ENCODE measurements around the gene PRLH.
A peak's percentile ranks its signal among the peaks of the same experiment; 100 is the strongest.
"Not testable (repeated sequence)": the region's sequence is repeated elsewhere in the genome, so short reads cannot be mapped to it uniquely, and the experiment has no call there.

PRLH gene

DNA sequence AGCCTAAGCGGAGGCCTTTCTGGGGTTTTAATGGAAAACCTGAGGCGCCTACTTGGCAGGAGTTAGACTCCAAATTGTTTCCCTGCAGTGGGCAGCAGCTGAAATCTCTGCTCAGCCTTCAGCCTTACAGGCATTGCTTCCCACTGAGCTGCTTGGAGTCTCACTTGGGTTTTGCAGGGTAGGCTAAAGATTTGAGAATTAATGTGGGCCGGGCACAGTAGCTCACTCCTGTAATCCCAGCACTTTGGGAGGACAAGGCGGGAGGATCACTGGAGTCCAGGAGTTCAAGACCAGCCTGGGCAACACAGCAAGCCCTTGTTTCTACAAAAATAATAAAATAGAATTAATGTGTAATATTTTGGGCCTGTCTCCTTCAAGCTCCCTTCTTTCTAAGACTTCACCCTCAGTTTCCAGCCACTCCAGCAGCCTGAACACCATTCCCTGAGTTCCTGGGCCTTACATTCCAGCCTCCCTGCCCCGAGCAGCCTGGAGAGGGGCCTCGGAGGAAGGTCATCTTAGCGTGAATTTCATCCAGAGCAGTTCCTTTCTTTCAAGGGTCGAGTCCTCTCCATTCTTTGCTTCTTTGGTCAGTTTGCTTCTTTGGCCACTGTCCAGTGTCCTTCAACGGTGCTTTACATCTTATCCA is 33.2 kb downstream of the PRLH start:
- DNase-seq (ENCODE audit: low read depth in 3 of 3, low spot score in 1 of 3), result no peak

DNA sequence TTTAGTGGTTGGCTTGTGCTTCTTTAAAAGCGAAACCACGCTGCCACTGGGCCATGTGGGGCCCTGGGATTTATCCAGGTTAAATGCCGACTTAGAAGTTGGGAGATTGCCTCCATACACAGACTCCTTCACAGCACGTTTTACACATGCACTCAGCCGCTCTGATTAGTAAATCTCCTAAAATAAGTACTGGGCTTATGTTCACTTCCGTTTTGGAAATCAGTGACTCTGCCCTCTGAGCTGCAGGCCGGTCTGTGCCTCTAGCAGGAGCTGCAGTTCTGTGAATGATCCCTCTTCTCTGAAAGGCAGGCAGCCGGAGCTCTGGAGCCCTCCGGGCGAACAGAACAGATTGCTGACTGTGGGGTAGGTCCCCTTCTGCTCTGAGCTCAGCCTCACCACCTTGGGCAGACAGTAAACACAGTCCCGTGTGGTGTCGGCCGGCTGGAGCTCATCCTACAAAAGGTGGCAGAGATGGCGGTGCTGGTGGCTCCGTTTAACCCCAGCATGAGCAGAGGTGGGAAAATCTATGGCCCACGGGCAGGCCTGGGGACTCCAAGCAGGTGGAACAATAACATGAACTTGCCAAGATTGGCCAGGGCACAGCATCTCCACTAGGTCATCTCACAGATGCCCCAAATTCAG is 34.0 kb downstream of the PRLH start:
- no peak for DNase-seq (ENCODE audit: low read depth in 3 of 3, low spot score in 1 of 3)

DNA sequence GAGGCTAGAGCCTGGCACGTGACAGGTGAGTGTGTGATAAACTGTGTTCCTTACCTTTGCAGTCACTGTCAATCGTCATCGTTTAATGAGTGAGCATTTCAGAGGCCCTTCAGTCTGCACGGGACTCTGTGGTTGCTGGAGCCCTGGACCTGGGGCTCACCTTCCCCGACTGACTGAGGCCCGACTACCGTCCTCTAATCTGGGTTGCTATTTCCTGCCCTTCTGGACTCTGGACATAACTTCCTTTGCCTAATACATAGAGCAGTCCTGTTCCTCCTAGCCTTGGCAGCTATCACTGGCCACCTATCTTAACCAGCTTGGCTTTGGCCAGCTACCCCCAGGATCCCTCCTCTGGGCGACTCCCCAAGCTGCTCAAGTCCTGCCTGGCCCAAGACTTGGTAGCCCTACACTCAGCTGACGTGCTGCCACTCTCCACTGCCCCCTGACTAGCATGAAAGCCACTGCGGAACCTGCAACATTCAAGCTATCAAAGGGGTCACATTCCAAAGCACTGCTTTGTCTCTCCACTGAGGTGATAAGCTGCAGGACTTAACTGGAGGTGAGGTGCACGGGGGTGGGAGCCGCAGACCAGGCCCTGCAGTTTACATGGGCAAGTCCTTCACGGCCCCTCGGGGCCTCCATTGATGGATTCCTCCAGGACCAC is 35.2 kb downstream of the PRLH start:
- DNase-seq (ENCODE audit: low read depth in 3 of 3, low spot score in 1 of 3), result no peak

DNA sequence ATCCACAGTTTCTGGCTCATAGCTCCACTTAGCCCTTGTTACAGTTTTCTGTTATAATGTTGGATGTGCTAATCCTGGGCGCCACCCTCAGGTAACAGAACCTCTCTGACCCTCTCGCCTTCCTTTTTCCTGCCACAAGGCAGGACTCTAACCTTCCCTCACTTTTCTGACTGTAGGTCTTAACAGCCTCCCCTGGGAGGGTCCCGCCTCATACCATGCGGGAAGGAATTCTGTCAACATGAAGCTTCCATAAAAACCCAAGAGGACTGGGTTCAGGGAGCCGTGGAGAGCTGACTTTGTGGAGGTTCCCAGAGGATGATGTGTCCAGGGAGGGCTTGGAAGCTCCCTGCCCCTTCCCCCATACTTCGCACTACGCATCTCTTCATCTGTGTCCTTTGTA is 36.0 kb downstream of the PRLH start:
- DNase-seq (ENCODE audit: low read depth in 3 of 3, low spot score in 1 of 3), result no peak

DNA sequence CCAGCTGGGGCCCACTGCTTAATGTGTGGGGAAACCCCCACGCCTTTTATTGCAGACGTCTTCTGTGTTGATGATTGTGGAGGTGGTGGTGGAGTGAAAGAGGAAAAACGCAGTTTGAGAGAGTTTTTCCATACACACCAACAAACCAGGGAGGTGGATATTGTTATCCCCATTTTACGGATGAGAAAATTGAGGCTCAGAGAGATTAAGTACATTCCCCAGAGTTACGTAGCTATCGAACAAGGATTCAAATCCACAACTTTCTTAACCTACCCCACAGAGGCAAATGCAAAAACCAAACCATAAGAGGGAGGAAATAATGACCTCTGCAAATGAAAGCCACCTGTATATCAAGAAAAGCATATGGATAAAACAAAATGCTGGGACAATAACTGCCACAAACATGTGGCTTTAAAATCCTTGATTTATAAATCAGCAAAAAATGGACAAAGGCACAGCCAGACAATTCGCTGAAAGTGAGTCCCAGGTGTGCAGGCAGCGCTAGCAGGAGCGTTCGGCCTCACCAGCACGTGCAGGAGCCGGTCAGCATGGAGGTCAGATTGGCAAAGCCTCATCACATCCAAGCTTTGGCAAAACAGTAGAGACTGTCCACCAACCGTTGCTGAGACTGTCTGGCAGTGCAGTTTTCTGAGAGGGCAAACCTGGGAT is 36.8 kb downstream of the PRLH start:
- no peak for DNase-seq (ENCODE audit: low read depth in 3 of 3, low spot score in 1 of 3)

DNA sequence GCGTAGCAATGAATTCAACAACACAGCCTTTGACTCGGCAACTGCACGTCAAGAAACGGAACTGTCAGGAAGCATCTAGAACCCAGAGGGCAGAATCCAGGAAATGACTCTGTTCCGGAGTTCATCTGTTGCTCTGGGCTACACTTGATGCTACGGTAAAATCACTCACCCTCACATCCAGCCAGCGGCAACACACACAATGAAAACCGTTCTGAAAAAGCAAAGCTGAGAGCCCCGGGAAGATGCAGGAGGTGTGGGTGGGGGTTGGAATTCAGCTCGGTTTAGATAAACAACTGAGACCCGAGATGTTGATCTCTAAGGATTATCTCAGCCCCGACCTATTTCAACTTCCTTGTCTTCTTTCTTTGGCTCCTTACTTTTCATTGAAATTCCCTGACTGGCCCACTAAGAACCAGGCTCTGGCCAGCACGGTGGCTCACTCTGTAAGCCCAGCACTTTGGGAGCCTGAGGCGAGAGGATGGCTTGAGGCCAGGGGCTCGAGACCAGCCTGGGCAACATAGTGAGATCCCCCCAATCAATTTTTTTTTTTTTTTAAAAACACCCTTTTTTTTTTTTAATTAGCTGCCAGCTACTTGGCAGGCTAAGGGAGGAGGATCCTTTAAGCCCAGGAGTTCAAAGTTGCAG is 37.5 kb downstream of the PRLH start:
- DNase-seq (ENCODE audit: low read depth in 3 of 3, low spot score in 1 of 3), result peak in 1 of 3 donors; percentile 17

DNA sequence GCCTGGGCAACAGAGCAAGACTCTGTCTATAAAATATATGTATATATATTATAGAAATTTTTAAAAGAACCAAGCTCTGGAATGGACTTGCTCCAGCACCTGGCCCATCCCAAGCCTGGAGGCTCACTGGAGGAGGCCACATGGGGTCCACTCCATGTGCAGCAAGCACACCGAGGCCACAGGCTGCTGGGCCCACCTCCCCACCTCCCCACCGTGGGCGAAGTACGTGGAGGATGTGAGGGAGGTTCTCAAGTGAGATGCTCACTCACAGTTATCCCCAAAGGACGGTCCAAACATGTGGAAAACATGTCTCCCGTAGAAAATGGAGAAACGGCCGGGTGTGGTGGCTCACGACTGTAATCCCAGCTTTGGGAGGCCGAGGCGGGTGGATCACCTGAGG is 38.0 kb downstream of the PRLH start:
- DNase-seq (ENCODE audit: low read depth in 3 of 3, low spot score in 1 of 3), result no peak

DNA sequence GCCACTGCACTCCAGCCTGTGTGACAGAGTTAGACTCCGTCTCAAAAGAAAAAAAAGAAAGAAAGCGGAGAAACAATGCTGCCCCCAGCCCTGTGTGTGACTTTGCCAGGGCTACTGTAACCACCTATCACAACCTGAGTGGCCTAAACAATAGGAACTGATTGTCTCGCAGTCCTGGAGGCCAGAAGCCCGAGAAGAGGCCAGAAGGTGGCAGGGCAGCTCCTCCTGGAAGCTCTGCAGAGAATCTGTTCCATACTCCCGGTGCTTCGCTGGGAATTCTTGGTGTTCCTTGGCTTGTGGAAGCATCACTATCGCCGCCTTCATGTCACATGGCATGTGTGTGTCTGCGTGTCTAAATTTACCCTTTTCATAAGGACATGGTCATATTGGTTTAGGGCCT is 38.6 kb downstream of the PRLH start:
- DNase-seq (ENCODE audit: low read depth in 3 of 3, low spot score in 1 of 3), result no peak

DNA sequence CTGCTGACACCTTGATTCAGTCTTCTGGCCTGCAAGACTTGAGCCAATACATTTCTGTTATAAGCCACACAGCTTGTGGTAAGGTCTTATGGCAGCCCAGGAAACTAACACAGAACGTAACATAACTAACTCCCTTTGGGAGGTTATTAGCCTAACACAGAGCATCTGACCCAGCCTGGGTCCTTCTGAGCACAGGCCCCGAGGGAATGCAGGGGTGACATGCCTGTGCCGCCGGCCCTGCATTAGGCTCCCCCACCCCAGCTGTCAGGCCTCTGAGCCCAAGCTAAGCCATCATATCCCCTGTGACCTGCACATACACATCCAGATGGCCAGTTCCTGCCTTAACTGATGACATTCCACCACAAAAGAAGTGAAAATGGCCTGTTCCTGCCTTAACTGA is 40.1 kb downstream of the PRLH start:
- not testable (repeated sequence) for DNase-seq (ENCODE audit: low read depth in 3 of 3, low spot score in 1 of 3)

DNA sequence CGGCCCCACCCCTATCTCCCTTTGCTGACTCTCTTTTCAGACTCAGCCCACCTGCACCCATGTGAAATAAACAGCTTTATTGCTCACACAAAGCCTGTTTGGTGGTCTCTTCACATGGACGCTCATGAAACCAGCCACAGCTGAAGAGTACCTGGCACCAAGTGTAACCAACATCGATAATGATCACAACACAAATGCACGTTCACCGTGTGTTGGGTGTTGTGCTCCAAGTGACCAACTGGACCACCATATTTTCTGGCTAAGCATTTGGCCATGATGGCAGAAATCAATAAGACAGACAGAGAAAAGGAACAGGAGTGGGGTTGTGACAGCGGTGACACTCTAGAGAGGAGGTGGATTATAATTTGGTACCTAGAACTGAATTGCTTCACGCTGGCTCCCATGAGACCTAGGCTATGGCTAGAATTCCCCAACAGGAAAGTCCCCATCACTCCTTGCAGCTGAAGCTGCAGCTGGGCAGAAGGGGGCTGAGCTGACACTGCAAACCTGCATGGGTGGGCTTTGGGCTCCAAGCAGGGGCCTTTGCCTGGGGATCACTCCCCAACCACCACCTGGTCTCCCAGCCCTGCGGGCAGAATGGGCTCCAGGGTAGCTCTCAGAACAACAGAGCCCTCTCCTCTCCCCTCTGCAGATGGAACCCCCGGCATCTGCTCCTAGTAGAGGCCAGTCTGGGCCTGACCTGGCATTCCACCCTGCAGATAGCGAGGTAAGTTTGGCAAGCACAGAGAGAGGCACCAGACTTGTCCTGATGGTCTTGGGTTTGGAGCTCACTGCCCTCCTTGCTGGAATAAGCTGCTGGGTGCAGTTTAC is 46.4 kb downstream of the PRLH start:
- no peak for DNase-seq (ENCODE audit: low read depth in 3 of 3, low spot score in 1 of 3)

DNA sequence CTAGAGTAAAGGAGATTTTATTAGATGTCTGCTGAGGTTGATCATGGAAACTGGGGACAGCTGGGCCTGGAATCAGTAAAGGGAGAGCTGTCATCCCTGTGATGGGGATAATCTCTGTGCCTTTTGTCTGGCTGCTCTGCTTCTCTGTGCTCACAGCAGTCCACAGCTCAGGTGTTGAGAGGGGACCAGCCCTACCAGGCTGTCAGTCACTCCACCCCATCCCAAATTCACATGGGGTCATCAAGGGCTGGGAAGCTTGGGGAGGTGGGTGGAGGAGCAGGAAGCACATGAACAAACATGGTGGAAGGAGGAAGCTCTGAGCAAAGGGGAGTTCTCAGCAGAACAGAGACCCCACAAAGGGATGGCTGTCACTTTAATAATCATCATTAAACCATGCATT is 47.3 kb downstream of the PRLH start:
- no peak for DNase-seq (ENCODE audit: low read depth in 3 of 3, low spot score in 1 of 3)

DNA sequence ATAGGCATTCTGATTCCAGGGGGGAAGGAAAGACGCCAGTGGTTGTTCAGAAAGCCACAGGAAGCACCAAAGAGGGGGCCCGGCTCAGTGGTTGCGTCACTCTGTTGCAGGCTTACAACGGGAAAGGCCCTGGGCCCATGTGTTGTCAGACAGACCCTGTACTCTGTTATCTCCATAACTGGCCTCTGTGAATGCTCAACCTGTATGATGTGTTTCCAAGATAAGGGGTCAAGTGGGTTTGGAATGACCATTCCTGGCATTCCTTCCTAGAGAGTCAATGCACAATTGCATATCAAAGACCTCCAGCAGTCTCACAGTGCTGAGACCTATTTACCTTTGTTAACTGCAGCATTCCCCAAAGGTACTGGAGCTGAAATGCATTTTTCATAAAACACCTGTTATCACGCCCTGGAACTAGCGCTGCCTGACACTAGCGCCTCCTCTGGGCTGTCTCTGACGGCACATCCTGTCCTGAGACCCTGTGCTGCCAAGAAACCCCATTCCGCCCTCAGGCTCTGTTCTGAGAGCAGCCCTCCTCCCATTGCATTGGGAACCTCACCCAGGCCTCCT is 47.9 kb downstream of the PRLH start:
- DNase-seq (ENCODE audit: low read depth in 3 of 3, low spot score in 1 of 3), result no peak

DNA sequence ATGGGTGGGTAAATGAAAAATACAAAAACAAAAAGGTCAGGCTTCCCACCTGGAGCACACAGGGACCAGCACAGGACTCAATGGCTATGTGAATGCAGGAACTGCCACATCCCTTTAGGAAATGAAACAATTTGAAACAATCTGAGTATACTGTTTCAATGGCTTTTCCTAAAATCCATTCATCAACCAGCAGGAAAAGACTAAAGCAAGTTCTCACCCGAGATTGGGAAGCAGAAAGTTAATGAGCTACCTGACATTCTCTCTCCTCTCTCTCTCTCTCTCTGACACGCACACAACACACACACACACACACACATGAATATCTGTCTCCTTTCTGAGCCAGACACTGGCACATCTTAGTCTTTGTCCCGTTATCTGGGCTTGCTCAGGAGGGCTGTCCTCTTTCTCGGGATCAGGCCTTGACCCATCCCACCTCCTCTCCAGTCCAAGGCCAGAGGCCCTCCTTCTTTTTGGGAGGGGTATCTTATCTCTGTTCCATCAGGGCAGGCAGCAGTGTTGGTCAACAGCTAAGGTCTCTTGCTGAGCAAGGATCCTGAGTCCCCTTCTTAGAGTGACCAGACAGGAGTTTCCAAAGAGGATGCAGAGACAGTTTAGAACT is 49.4 kb downstream of the PRLH start:
- DNase-seq (ENCODE audit: low read depth in 3 of 3, low spot score in 1 of 3), result no peak

DNA sequence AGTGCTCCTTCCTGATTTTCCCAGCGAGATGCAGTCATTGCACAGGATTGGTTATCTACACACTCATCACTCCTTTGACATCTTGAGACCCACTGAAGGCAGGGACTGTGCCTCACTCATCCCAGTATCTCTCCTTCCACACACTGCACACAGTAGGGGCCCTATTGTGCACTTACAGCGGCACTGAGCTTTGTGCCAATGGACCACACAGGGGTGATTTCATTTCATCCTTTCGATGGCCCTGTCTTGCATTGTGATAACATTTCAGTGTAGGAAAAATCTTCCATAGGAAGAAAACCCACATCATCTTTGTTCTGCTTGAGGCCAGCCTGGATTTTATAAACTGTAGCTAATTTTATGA is 50.0 kb downstream of the PRLH start:
- DNase-seq (ENCODE audit: low read depth in 3 of 3, low spot score in 1 of 3), result no peak

Data from stimulated activated CD4-positive, alpha-beta T cell treated with anti-CD3 and anti-CD28 coated beads, TNF-alpha, amount 100 ng/mL, for 1 hour (primary cell).